ENCODE data around the gene PNMA6E.

The PNMA6E gene

DNA sequence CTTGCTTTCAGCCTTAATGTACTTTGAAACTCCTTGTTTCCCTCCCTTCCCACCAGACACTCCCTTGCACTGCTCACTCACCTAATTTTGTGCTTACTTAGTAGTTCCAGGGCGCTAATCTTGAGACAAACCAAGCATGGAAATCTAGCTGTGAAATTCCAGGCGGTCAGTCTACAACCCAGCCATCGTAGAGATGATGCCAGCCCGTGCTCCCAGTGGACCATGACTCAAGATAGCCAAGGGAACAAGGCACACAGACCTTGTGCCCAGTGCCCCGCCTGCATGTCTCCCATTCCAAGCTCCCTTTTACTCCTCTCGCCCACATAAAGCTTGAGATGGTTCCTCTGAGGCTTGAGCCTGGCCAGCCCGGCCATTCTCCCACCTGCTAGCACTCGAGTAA lies 33.7 kb upstream of the PNMA6E start:
- no peak for DNase-seq

DNA sequence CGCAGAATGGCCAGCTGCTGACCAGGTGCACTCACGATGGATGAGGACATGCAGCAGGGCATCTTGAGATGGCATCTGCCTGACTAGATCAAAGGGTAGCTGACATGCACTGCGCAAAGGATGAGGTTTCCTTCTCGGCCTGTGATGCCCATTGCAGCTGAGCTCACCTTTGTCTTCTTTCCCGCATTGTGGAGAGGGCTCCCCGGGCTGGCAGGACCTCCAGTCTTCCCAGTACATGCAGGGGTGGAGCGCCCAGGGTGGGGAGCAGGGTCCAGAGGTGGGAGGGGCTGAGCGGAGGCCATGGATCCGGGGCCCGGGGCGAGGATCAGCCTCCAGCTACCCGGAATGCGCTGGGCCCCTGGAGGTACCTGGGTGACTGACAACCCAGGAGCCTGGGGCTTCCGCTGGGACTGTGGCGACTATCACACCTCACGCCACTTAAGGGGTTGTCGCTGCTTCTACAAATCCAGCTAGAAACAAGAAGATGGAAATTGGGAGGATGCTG lies 32.7 kb upstream of the PNMA6E start:
- no peak for DNase-seq

DNA sequence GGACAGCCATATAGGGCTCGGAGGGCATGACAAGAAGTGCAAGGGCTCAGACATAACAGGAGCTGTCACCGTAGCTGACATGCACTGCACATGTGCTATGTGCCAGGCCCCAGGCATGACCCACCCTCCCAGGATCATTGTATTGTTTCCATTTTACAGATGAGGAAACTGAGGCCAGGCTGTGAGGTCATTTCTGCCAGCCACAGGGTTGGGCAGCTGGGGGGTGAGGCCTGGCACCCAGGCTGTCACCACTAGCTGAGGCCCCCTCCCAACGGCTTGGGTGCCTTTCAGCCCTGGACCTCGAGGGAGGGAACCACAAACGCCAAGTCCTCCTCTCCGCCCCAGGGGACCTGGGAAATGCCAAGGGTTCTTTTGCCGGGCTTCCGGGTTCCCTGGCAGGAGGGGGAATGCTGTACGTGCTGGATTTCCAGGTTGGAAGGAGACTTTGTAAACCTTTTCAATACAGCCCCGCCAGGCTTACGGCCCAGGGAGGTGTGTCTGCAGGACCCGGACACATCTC lies 32.1 kb upstream of the PNMA6E start:
- no peak for DNase-seq

DNA sequence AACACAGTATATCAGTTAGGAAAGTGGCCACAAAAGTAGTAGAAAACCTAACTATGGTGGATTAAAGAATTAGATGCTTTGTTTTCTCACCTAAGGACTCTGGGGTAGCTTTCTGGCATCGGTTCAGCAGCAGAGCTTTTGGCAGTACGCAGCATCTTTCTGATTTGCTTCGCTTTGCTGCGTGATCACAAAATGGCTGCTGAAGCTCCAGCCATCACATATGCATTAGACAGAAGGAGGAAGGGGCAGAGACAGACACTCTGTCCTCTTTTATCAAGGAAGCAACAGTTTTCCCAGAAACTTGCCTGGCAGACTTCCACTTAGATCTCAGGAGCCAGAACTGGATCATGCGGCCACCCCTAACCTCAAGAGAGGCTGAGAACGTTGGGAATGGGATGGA lies 29.6 kb upstream of the PNMA6E start:
- no peak for DNase-seq

DNA sequence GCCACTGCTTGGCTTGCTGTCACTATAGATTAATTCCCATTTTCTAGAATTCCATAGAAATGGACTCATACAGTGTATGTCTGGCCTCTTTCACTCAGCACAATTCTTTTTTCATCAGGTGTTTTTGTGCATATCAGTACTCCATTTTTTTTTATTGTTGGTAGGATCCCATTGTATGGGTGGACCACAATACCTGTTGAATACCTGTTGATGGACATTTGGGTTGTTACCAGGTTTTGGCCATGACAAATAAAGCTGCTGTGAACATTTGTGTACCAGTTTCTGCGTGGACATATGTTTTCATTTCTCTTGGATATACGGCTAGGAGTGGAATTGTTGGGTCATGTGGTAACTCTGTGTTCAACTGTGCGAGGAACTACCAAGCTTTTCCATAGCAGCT lies 25.1 kb upstream of the PNMA6E start:
- DNase-seq = no peak

DNA sequence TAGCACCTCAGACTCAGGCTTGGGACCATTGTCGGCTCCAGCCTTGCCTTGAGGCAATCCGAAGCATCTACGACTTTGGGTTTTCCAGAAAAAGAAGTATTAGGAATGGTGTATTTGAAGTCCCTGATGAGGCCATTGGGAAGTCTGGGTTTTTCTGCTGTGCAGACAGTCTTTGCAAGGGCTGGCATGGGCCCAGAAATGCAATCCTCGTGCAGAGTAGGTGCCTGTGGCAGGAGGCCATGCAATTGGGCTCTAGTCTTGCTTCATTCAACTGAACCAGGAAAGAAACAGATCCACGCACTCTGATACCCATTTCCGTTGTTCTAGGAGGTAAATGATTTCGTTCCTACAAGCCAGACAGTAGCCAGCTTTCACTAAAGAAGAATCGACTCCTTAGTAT lies 22.5 kb upstream of the PNMA6E start:
- DNase-seq = no peak

DNA sequence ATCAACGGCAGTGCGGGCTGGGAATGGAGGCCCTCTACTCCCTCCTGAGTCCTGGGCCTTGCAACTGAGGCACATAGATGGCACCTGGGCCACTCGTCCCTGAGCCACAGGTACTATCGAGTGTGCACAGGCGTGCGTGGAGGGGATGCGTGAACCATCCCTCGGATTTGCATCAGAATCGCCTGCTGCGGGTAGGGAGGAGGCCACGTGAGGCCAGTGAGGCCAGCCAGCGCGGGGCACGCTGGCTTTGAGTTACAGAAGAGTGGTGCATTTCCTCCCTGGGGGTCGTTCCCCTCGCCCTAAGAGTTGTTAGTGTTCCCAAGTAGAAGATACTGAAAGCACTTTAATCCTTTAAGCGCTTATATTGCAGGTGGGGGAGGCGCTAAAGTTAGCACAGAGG lies 20.7 kb upstream of the PNMA6E start:
- no peak for DNase-seq

DNA sequence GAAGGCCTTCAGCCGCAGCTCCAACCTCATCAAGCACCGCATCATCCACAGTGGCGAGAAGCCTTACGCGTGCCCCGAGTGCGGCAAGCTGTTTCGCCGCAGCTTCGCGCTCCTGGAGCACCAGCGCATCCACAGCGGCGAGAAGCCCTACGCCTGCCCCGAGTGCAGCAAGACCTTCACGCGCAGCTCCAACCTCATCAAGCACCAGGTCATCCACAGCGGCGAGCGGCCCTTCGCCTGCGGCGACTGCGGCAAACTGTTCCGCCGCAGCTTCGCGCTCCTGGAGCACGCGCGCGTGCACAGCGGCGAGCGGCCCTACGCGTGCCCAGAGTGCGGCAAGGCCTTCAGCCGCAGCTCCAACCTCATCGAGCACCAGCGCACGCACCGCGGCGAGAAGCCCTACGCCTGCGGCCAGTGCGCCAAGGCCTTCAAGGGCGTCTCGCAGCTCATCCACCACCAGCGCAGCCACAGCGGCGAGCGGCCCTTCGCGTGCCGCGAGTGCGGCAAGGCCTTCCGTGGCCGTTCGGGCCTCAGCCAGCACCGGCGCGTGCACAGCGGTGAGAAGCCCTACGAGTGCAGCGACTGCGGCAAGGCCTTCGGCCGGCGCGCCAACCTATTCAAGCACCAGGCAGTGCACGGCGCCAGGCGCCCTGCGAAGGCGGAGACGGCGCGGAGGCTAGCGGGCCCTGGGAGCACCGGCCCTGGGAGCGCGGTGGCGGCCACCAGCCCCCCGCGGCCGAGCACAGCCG lies 19.9 kb upstream of the PNMA6E start:
- DNase-seq = no peak

DNA sequence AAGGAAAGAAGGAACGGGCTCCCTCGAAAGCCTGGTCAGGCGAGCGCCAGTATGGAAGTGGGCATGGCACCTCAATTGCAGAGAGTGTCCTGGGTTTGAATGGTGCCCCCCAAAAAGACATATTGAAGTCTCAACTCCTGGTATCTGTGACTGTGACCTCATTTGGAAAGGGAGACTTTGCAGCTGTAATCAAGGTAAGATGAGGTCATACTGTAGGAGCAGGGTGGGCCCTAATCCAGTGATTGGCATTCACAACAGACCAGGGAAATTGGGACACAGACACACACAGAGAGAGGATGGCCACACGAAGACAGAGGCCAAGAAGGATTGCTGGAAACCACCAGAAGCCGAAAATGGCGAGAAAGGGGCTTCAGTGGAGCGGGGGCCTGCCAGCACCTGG lies 16.5 kb upstream of the PNMA6E start:
- DNase-seq = no peak

DNA sequence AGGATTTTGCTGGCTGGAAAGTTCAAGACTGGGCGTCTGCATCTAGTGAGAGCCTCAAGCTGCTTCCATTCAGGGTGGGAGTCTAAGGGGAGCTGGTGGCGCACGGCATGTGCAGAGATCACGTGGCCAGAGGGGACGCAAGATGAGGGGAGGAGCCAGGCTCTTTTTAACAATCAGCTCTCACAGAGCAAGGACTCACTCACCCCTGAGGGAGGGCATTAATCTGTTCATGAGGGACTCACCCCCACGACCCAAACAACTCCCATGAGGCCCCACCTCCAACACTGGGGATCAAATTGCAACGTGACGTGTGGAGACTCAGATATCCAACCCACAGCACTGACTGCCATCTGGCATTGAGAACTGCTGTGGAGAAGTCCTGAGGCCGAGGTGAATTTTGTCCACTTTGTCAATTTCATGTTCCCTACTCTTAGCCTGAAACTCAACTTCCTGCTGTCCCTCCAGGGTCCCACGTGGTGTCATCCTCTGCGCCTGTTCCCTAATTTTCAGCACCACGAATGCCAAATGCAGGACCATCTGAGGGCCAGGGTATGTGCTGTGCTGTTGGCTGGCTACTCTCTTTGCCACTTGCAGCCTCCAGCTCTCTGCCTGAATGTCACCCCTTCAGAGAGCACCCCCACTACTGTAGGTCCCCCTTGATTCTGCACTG lies 15.8 kb upstream of the PNMA6E start:
- no peak for DNase-seq

DNA sequence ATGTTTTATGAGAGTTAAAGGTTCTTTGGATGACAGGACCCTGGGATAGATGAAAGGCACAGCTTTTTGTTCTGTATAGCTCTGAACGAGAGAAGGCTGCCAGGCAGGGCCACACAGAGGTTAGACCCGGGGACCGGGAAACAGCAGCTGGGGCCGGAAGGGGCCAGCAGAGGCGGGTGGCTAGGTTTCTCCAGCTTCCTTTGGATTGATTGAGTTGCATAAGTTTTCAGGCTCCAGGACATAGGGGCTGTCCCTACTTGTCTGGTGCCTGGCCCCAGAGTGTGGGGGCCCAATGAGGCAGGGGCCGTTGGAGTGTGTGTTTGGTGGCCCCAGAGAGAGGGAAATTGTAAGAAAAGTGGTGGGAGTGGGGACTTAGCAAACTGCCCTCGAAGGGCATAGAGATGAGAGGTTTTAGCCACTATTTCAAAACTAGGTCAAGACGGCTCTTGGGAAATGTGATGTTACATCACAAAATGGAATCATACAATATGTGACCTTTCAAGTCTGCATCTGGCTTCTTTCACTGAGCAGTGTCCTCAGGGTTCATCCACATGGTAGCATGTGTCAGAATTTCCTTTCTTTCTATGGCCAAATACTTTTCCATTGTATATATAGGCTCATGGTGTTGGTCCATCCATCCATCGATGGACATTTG lies 13.8 kb upstream of the PNMA6E start:
- DNase-seq = no peak

DNA sequence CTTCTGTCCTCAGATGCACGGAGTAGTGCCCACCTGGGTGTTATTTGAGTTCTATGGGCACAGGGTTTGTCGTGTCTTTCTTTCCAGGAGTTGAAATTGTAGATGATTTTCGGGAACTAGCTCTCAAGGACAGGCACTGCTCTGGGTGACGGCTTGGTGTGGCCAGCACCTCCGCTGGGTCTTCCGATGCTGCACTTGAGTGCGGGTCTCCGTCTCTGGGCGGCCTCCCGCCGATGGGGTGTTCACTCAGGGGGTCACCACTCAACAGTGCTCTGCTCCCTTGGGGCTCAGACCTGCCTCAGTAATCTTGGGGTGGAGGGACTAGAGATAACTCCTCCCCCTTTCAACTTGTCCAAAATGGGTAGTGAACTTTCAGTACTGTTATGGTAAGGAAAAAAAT lies 12.6 kb upstream of the PNMA6E start:
- DNase-seq = no peak

DNA sequence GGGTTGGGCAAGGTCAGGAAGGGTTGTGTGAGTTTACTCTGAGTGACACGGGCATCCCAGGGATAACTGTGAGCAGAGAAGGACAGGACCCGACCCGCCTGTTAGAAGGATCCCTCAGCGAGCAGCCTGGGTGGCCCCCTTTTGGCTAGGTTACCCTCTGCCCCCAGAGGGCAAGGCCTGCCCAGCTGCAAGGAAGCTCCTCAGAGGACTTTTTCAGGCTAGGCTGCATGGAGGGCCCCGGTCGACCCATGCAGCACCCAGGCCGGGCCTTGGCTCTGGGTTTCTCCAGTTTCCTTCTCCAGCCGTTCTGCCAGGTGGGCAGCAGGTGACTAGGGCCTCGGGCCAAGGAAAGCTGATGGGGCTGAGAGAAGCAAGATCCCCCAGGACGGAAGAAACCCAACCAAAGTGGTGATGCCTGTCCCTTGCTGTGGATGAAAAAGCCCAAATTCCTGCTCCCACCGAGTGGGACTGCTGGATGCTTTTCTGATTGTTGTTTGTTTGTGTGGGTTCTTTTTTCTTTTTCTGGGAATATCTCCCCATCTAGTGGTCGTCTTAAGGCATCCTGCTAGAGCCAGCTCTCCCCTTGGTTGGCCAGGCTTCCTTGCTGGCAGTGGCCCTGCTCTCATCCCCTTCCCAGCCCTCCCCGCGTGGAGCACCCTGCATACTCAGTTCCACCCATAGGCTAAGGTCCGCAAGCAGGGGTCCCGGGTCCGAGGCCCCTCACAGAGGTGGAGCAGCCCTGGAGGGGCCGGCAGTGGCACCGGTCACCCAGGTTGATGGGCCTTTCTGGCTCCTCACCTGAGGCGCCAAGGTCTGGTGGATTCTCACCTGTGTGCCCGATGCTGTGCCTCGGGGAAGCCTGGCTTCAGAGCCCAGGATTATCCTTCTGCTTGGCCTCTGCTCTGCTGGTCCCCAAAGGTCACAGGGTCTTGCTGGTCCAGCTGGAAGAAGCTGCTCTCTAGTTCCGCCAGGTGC lies 11.9 kb upstream of the PNMA6E start:
- peak; percentile 4 for DNase-seq

DNA sequence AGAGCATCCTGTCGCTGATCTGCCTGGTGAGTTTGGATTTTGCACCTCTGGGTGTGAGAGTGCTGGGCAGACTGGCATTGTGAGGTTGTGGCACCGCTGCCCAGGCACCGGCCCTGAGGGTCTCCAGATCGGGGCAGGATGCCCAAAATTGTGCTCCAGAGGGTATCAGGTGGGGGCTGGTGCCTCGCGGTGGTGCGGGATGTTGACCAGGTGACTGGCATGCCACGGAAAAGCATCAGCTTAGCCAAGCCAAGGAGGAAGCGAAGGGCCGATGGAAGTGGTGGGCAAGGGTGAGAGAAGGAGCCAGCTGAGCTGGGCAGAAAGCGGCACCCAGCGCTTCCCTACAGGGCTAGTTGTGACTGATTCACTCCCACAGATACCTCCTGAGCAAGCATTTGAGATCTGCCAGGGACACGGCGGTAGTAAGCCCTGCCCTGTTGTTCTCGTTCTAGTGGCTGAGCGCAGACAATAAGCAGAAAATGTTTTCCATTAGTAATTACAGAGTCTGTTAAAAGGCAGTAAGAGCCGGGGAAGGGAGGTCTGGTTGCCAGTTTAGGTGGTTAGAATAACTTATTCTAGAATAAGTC lies 10.9 kb upstream of the PNMA6E start:
- DNase-seq = peak; percentile 47

DNA sequence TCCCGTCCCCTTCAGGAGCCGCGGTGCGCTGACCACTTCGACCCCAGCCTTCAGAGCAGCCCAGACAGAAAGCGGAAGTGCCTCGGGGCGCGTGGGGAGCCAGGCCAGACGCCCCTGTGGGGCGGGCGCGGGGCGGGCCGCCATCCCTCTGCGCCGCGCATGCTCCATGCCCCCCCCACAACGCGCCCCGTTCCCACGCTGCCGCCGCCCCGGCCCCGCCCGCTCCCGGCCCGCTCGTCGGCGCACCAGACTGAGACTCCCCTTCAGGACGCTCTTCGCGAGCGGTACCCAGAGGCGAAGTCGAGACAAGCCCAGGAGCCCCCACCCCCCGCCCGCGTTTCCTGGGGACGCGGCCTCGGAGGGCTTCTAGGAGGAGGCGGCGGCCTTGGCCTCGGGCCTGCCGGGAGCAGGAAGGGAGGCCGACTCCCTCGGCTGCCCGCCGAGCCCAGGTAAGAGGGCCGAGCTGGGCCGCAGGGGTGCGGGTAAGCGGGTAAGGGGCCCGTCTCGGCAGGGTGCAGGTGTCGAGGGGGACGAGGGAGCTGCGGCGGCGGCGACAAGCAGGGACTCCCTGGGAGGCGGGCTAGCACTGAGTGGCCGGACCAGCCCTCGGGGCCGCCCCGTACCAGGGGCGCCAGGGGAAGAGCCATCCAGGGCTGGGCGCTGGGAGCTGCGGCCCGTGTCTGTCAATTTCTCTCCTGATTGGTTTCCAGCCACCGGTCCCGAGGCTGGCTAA lies 10.3 kb upstream of the PNMA6E start, which contains the start of gene ZFP92:
Gene ZFP92, plus strand, starts transcription at position 218 of the 733 bp plus-strand sequence. CDS start 6,851 bp downstream, outside the sequence.
- no peak for DNase-seq

DNA sequence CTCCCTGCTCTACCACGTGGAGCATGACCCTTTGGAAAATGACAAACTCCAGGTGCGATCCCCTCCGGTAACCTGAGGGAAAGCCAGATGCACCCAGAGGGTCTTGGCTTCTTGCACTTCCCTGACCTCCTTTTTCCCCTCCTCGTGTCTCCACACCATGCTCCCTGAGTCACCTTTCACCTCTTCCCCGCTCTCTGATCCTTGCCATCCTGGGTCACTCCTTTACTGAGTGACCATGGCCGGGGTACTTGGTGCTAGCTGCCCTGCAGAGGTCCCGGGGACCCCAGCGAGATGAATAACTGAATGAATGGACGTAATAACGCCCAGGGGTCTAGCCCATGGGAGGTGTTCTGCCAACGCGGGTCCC lies 9.7 kb upstream of the PNMA6E start:
- no peak for DNase-seq

DNA sequence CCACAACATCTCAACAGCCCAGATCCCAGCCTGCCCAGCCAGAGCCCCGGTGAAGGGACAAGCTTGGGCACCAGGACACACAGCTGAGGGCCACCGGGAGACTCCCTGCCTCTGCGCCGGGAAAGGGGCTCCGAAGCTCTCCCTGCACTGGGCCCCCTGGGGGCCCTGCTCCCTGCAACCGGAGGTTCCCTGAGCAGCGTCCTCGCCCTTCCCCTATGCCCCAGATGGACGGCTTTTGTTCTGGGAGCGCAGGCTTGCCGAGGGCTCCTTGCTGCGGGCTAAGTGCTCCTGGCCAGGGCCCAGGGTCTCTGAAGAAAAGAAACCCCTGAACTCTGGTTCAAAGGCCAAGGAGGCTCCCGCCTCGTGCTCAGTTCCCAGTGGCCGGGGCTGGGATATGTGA lies 9.2 kb upstream of the PNMA6E start:
- no peak for DNase-seq

DNA sequence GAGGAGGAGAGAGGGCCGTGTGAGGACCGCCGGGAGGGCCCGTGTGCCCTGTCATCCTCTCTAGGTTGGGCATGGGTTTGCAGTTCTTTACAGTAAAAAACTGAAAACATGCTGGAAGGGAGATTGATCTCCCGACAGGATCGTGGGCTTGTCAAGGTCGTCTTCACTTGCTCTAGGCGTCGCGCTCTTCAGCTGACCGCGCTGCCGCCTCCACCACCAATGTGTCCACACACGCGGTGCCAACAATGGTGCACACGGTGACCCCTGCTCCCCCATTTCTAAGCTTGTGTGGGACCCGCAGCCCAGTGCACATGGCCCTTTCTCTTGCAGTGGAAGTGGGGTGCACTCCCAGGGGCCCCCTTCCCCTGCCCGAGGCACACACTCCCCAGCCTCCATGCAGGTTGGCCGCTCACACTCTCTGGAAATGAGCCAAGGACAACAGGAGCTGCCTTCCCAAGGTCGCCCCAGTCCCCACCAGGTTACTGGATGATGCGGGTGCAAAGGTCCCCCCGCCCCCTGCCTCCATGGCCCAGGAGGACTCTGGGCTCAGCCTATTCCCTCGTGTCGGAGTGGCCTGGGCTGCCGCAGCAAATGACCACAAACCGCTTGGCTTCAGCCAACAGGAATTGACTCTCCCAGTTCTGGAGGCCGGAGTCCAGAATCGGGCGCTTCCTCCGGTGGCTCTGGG lies 8.4 kb upstream of the PNMA6E start:
- no peak for DNase-seq

DNA sequence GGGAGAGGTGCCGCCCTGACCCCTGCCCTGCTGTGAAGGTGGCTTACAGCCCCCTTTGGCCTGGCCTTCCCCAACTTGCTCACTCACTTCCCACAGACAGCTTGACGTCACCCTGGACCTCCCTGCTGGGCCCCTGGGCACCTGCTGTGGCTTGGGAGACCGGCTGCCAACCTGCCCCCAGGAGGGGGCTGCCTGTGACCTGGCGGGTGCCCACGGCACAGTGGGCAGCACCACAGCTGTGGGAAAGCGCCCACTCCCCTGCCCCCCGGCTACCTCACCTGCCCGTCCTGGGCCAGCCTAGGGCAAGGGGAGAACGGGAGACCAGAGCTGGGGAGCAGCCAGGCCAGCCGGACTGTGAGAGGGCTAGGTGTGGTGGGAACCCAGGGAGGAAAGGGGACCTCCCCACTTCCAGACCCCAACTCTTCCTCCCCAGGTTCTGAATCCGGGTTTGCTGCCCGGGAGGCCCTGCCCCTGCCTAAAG lies 7.8 kb upstream of the PNMA6E start:
- no peak for DNase-seq

DNA sequence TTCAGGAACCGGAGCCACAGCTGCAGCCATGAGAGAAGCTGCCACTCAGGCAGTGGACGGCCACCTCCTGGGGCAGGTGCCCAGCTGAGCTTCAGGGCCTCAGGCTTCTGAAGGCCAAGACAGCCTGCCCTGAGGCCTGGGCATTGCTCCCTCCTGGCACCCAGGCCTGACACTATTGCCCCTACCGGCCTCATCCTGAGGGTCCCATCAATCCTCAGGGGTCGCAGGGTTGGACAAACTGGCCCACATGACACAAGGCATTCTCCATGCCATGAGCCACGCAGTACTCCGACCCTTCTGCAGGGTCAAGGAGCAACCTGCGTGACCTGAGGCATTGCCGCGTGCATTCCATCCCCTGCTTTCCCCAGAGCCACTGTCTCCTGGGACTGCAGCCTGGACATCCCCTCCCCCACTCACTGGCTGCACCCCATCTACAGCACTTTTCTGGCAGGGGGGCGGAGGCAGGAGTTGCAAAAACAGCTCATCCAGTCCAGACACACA lies 7.1 kb upstream of the PNMA6E start:
- DNase-seq = no peak
